ENCODE results near the gene ATP6AP2.
A peak's percentile ranks its signal among the peaks of the same experiment; 100 is the strongest.

Gene ATP6AP2

DNA sequence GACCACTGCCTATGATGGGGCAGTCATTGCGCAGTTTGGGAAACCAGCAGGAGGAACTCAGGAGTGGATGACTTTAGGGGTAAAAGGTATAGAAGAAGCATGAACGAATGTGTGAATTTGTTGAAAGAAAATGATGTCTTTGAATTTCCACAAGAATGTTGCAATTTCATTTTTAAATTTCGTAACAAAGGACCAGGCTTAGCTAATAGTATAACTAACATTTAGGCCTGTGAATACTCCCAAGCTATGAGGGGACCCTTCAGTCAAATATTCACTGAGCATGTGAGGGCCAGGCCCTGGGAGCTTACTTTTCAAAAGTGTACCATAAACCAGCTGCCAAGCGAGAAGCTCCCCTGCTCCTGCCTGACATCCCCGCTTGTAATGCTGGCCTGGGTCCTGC is 47.7 kb downstream of the ATP6AP2 start:
- FAIRE-seq, result no peak

DNA sequence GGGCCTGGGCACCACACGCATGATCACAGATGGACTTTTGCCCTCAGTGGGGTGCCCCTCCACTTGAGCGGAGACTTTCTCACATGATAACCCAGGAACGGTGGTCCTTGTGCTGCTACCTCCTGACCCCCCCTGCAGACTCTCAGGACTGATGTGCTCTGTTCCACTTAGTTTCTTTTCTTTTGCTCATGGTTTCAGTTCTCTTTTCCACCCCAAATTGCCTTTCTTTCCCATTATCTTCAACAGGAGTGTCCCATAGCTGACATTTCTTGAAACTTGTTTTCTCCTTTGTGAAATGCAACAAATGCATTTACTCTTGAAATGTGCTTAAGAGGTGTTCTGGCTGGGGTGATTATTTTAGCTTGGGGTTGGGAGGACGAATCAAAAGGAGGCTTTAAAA is 51.4 kb downstream of the ATP6AP2 start:
- FAIRE-seq, result no peak
- DNase-seq (ENCODE audit: extremely low spot score, insufficient read length, low read depth), result no peak

More for the DNA sequence above, 47.7 kb downstream of the ATP6AP2 start:
- no peak for DNase-seq (ENCODE audit: extremely low spot score, insufficient read length, low read depth)

DNA sequence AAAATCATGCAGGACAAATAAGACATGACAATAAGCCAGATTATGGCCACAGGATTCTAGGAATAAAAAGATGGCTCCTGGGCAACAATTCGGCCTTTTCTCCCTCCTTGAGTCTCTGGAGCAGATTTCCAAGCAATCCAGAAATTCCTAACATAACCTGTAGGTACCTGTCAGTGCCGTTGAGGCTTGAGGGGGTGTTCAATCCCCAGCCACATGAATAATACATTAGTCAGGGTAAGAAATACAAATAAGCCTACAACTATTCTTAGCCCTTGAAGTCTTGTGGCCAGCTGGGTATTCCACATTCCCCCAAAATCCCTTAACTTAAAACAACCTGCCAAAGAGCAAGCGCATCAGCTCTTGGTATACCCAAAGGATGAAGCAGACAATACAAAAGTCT is 56.9 kb downstream of the ATP6AP2 start:
- FAIRE-seq (no peak), DNase-seq (ENCODE audit: extremely low spot score, insufficient read length, low read depth) (no peak)

DNA sequence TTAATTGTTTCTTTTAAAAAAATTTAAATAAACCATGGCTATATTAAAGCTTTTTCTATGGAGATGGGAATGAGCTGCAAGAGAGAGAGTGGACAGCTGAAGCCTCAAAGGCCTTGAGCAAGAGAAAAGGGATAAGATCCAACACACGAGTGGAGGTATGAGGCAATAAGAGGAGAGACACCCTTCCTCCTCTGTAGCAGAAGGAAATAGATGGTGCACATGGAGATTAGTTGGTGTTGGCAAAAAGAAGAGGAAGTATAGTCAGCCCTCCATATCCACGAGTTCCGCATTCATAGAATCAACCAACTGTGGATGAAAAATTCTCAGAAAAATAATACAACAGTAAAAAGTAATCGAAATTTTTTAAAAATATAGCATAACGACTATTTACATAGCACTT is 63.4 kb downstream of the ATP6AP2 start:
- FAIRE-seq, result no peak
- no peak for DNase-seq (ENCODE audit: extremely low spot score, insufficient read length, low read depth)

DNA sequence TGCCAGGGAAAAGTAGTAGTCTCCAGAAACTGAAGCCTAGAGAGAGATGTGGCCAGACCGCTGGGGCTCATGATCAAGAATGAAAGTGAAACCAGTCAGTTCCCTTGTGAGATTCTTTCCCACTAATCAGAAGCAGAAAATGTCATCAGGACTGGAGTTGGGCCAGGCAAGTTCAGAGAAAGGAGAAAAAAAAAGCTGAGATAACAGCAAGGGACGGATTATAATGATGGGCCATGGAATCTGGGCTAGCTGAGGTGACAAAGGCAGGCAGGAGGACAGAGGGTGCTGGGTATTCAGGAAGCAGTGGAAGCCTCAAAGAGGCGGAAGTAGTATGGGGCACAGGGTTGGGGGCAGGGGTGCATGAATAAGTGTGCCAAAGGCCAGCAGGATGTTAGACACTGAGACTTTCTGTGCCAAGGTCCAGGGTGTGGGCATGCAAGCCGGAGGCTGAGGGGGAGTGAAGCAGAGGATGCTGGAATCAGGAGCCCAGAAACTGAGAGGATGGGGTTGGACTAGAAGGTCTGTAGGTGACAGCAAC is 64.1 kb downstream of the ATP6AP2 start:
- DNase-seq (ENCODE audit: extremely low spot score, insufficient read length, low read depth) (no peak), FAIRE-seq (peak; percentile 93)

DNA sequence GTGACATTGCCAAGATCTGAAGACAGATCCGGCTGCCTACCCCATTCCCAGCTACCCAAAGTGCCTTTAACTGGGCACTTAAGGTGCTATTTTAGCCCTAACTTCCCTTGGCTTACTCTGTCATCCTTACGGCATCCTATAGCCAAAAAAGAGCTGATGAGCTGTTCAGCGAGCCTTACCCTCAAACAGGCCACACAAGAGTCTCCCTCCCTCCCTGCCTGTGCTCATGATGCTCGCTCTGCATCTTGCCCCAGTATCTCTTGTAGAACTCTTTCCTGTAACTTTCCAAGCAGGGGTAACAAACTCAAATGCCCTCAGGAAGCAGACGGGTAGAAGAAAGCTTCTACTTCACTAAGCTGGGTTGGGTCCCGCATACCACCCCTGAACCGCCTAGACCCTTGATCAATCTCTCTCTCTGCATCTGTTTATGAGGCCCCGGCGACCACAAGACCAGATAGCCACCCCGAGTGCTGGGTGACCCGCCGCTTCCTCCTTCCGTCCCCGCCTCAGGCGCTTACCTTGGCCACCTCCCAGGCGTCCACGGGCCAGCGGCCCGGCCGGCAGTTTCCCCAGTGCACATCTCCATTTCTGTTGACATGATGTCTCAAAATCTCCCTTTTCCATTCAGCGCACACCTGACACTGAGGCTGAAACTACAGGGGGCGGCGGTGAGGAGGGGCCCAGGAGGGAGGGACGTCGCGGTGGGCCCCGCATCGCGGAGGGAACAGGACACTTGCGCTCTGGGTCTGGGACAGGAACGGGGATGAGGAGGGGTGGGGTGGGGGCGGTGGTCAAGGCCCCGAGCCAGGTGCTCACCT is 65.9 kb downstream of the ATP6AP2 start:
- no peak for FAIRE-seq
- no peak for DNase-seq (ENCODE audit: extremely low spot score, insufficient read length, low read depth)

DNA sequence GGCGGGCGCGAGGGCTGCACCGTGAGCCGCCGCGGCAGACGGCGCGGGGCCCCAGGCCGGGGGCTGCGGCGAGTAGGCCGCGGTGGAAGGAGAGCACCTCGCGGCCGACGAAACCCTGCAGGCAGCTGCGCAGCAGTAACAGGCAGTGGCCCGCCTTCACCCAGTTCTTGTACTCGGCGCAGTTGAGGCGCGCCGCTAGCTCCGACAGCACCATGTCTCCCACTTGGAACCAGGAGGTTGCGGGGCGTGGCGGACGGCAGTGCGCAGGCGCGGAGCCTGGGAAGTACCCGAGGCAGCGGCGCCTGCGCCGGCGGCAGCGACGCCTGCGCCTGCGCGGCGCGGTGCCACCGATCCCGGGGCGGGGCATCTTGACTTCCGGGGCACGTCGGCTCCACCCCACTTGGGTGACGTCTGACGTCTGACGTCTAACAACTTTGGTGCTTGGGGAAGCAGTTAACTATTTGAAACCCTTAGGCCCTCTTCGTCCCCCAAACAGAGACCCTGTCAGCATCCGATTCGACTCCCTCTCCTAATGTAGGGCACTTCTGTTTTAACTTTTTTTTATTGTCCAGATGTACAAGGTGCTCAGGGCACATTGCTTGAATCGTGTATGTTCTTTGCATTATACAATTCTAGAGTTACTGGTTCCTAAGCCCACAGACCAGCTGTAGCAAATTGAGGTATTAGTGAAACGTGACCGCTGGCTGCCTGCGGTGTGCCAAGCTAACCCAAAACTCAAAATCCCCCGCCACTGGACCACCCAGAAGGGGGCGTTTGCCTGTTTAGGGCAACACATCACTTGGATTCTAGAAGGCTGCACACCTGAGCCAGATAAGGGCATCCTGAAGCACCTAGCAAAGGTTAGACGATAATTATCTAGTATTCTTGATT is 66.8 kb downstream of the ATP6AP2 start, which contains the start of gene CXorf38:
Gene CXorf38 (minus strand): TSS at position 255 of the 891 bp plus-strand sequence. CDS start 41 bp downstream, at position 214.
- FAIRE-seq (peak; percentile 92), DNase-seq (ENCODE audit: extremely low spot score, insufficient read length, low read depth) (peak; percentile 56)

DNA sequence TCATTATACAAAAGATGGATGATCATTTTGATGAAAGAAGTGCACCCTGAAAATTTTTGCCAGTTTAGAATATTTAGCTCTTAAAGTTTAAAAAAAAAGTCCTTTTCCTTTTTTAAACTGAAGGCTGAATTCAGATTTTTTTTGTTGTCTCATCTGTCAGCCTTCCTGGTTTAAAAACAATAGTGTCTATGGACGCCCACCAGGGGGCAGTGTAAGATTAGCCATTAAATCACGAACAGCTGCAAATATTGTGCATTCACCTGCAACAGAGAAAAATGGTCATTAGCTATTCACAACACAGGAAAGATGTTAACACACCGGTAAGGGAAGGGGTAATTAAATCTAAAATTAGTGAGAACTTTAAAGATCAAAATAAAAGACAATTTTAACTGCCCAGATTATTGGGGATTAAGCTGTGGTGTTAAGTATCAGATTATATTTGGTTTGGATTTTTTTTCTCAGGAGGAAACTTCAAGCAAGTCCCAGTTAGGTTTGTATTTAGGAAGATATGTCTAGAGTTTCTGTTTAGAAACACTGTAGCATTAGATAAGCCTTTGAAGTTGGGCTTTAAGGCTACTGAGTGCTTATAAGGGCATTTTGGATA is 71.0 kb downstream of the ATP6AP2 start:
- DNase-seq (ENCODE audit: extremely low spot score, insufficient read length, low read depth) (no peak), FAIRE-seq (peak; percentile 81)

DNA sequence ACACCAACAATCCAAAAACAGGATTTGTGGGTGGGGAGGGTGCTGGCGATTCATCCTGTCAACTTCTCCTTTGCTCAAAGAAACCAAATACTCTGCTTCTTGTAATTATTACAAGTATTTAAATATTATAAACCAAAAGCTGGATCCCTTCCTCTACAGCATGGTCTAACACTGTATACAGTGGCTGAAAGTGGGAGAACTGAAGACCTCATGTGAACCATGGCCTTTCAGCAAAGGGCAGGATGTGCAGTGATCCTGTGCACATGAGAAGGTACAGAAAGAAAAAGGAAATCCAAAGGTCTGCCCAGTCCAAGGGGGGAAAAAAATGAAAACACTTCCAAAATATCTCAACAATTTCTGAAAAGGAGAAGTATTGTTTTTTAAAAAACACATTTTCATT is 71.9 kb downstream of the ATP6AP2 start:
- DNase-seq (ENCODE audit: extremely low spot score, insufficient read length, low read depth) (no peak), FAIRE-seq (no peak)

DNA sequence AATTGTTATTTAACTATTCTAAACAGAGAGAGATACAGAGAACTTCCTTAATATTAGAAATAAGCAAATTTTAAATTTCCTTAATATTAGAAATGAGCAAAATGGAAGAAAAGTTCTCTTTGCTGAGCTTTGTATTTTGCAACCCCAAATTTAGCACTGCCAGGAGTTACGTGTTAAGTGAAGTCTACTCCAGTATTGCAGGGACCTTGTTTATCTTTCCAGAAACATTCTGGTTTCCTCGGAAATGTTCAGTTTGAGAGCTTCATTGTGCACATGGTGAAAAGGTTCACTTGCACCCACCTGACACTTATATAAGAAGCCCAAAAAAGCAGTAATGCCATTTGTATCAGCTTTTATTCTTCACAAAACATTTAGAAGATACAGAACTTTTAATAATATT is 72.8 kb downstream of the ATP6AP2 start:
- DNase-seq (ENCODE audit: extremely low spot score, insufficient read length, low read depth) (no peak), FAIRE-seq (no peak)

All from GM18507 (cell line).